NT2/D1 (cell line): ENCODE results near the gene PDE8A.
"Not testable (repeated sequence)": the region's sequence is repeated elsewhere in the genome, so short reads cannot be mapped to it uniquely, and the experiment has no call there.

Source experiments
- YY1 ChIP-seq: IDR thresholded peaks from 2 replicates; pipeline ENCODE4 v1.6.1; 2011; ENCODE audit not compliant: insufficient read length, insufficient read depth
- ZNF274 ChIP-seq: IDR thresholded peaks from 2 replicates; pipeline ENCODE4 v1.6.1; 2011; ENCODE audit warnings: mild to moderate bottlenecking, low read depth, low read length

DNA sequence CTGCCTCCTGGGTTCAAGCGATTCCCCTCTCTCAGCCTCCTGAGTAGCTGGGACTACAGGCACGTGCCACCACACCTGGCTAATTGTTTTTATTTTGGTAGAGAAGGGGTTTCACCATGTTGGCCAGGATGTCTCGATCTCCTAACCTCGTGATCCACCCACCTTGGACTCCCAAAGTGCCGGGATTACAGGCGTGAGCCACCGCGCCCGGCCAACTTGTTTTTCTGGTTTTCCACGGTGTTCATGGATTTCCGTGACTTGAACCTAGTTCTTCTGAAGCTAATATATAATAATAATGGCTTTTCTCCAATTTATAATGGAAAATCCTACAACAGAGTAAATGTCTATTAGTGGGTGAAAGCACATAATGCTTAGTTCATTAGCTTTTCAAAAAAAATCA lies 203.7 kb downstream of the PDE8A start:
- not testable (repeated sequence) for TF ChIP-seq YY1, ZNF274
